ENCODE data around the gene ADGRL3.
"Not testable (repeated sequence)": the region's sequence is repeated elsewhere in the genome, so short reads cannot be mapped to it uniquely, and the experiment has no call there.

The ADGRL3 gene

DNA sequence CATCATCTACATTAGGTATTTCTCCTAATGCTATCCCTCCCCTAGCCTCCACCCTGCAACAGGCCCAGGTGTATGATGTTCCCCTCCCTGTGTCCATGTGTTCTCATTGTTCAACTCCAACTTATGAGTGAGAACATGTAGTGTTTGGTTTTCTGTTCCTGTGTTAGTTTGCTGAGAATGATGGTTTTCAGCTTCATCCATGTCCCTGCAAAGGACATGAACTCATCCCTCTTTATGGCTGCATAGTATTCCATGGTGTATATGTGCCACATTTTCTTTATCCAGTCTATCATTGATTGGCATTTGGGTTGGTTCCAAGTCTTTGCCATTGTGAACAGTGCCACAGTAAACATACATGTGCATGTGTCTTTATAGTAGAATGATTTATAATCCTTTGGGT, 7.0 kb downstream of the ADGRL3 start:
- DNase-seq, result not testable (repeated sequence)

DNA sequence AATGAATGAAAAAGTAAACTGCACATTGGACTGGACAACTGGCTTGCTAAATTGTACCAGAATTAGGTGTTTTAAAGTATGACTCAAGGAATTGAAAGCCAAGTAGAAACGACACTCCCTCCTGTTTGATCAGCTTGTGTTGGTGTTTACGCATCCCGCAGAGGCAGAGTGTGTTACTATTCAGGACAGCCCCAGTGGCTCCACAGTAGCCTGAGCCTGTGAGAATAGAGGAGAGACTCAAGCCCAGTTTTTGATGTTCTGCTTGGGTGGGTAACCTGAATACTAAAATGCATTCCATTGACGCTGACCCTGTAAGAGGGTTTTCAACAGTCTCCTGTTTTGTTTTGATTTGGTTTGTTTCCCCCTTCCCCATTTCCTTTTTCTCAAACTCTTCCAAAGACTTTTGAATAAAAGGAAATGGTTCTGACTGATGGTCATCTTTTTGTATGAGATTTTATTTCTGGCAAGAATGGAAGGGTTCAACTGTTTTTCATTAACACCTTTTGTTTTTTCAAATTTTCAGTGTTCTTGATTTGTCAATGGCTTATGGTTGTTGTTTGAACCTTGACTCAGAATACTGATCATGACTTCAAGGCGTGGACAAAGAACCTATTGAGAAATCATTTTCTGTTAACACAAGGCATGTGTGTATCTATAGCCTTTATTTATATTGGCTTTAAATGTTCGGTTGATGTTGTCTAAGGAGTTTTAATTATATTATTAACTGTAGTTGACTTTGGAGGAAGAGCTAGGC, 10.2 kb downstream of the ADGRL3 start:
- no peak for DNase-seq

DNA sequence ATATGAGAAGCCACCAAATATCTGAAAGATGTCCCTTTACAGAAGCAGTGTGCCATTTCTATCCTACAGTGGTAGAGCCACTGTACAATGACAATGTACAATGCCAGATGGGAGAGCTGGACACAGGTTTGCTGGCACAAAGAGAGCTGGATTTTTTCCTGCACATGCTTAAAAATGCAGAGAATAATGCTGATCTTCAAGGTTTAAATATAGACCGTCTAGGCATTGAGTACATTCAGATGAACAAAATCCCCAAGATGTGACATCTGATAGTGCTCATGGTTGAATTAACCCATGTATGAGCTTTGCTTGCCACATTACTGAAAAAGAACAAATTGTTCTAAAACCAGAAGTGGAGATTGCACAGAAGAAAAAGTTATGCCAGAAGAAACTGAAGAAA, 11.7 kb downstream of the ADGRL3 start:
- DNase-seq, result no peak

DNA sequence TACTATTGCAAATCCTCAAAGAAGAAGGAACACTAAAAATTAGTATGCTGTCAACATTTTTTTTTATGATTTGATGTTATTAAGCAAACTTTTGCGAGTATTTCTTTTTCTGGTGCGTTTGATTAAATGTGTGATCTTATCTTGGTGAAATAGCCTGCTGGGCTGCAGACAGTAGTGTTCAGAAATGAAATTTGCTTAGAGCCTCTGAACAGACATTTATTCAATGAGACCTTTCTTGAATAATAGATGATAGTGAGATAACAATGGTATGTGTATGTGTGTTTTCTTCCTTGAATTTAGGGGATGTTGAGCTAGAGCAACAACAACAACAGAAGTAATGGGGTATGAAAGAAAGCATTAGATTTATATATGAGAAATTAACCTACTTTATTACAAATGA, 12.7 kb downstream of the ADGRL3 start:
- DNase-seq, result no peak

DNA sequence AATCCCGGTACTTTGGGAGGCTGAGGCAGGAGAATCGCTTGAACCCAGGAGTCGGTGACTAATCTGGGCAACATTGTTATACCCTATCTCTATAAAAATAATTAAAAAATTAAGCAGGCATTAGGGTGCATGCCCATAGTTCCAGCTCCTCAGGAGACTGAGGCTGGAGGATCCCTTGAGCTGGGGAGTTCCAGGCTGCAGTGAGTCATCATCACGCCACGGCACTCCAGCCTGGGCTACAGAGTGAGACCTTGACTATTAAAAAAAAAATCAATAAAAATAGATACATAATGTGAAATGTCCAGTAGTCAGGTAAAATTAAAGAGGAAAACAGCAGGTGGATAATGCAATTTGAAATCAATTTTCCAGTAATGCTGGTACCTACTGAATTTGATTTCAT, 14.6 kb downstream of the ADGRL3 start:
- no peak for DNase-seq

DNA sequence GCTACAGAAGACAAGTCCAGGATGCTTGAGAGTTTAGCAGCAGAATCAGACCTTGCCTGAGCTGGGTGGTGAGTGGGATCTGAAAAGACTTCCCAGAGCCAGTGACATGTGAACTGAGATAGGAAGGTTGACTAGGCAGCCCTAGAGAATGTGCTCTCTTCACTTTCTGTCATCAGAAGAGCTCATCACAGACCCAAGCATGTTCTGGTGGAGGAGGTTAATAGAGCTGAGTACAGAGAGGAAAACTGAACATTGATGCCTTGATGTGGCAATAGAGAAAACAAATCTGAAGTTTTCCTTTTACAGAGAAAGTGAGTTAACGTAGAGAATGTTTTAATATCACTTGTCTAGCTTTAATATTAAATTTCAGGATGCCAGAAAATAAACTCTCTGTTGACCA, 17.1 kb downstream of the ADGRL3 start:
- DNase-seq, result no peak

DNA sequence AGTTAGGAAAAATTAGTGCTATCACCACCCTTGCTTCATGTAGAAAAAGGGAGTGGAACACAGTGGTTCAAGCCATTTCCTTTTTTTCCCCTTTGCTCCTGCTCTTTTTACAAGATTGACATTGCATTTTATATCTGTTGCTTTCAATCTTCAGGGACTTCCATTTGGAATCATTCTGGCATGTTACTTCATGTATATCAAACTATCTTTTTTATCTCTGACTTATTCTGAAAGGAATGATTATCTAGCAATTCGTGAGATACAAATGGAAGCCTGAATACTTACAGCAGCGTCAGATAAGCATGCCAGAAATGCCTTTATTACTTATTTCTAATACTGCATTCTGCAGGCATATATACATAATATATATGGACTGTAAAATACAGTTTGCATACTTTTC, 20.4 kb downstream of the ADGRL3 start:
- DNase-seq, result no peak

DNA sequence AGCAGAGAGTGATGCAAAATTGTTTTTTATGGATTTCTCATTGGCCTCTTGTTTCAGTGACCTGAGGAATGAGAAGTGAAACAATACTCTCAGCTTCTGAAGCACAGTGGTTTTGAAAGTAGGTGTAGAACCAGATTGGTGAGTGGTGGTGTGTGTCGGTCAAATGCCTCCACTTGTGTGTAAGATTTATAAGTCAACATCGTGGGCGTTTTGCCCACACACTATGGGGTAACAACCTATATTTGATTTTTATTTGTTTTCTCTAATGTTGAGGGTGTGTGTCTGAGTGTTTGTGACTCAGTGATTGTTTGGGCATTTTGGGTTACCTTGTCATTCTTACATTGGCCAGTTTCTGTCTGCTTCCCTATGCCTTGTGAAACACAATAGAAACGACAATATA, 23.3 kb downstream of the ADGRL3 start:
- no peak for DNase-seq

DNA sequence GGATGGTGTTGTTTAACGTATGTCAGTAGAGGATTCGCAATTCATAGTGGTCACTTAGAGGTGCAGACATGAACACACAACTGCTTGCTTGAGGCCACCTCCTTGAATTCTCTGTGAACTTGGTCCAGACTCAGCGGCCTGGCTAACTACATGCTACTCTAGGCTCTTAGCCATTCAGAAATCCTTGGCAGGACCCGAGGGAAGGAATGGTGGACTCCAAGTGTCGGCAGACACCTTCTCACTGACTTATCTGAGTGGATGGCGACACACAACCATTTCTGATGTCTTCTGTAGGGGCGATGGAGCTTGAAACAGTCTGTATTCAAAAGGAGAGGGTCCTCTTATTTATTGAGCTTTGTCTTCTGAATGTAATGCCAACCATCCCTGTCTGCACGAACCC, 24.4 kb downstream of the ADGRL3 start:
- no peak for DNase-seq

DNA sequence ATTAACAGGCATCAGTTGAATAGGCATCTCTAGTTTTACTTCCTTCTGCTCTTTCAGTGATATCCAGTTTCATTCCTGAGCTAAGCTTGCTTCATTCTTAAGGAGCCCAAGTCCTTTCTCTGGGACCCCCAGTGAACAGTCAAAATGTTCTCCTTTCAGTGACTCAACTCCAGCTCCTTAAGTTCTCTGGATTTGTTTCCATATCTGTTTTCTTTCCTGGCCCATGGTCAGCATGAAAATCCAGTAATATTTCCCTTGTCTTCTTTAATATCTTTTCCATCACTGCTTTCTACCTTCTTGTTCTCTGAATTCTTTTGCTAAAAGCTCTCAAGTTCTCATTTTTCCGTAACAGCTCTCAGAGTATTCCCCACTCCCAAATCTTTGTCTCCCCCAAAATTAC, 25.5 kb downstream of the ADGRL3 start:
- no peak for DNase-seq

DNA sequence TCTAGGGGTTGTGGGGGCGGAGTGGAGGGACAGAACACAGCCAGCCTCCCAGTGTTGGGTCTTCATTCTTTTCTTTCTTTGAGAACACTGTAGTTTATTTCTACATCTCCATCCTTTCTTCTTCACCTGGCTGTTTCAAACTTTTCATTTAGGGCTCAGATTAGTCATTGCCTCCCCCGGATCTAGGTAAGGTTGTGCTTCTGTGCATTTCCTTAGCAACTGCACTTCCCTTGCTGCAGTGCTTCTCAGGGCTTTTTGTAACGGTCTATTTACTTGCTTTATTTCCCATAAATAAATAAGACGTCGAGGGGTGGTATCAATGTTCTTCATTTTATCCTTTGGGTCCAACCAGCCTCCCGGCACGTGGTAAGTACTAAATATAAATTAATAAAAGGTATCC, 31.3 kb downstream of the ADGRL3 start:
- DNase-seq, result no peak

DNA sequence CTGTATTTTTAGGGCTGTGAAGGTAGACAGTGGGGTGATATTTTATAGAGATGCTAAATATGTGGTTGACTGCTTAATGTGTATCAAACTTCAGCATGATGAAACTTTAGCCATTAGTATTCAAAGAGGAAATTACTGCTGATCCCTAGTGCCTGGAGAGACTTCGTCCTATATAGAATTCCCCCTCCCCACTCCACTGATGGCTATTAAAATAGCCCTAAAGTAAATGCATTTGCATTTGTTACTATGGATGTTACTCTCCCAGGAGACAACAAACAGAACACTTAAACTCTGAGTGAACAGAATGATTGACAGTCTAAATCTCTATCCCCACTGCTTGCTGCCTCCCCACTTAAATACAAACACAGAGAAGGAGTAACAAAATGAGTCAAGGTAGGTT, 39.1 kb downstream of the ADGRL3 start:
- DNase-seq, result no peak

DNA sequence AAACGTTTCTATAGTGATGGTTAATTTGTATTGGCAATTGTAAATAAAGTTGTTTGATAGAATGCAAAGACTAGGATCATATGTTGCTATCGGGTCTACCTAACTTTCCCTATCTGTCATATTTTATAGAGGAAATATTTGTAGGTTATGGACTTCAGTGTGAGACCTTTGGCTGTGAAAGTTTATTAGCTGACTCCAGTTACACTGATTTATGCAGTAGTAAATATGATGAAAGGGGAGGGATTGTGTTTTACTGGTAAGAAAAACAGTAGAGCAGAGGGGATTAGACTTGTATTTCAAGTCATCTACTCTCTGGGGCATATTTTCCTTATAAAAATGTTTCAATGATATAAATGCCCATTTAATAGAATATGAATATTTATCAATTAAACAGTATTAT, 43.8 kb downstream of the ADGRL3 start:
- no peak for DNase-seq

DNA sequence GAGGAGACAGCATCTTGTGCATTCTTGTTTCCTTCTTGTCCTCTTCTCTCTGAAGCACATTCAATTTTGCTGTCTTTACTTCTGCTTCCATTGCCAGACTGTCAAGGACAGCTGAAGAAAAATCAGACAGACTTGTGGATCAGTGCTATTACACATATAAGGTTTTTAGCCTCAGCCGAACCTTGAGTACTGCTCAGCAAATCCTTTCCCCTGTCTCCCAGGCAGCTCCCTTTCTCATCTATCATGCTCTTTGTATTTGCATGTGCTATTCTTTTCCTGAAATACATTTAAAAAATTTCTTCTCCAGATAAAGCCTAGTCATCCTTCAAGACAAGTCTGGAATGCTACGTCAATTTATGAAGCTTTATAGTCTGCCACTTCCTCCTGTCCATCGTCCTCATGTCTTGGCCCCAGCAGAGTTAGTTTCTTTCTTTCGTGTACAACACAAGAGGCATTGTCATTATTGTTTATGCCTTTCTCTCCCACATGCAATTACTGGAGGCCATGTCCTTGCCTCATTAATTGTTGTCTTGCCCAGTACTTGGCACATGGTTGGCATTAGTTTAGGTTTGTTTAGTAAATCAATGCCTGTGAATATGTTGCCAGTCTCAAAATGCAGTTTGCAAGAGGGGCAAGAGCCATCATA, 45.1 kb downstream of the ADGRL3 start:
- no peak for DNase-seq

DNA sequence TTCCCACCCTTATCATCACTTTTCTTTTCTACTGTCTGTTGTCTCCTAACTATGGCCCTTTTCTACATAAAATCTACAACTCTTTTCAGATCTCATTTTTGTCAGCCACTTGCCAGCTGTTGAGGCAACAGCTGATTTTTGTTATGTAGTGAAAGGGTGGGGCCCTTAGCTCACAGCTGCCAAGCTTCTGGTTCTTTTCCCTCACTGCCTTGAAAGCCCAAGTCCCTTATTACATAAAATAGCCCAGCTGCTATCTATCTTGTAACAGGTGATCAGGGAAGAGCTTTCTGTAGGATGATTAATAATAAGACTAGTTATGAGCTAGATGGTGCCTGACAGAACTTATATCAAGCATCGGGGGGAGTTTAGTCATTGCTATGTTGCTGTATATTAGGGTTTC, 45.9 kb downstream of the ADGRL3 start:
- no peak for DNase-seq

DNA sequence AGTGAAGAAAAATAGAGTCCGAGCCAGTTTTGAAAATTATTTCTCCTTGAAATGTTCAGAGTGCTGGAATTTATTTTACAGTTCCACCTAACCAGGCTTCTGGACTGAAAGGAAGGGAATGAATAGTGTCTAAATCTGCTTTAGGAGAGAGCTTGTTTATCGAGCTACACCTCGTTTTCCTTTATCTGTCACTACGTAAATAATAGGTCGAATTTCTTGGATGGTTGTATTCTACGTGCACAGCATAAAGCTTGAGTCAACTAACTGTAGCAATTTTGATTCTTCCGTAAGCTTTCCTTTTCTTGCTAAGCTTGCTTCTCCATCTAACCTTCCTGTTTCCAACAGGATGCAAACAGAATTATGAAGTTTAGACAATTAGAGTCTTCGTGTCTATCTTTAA, 48.6 kb downstream of the ADGRL3 start:
- DNase-seq, result no peak

DNA sequence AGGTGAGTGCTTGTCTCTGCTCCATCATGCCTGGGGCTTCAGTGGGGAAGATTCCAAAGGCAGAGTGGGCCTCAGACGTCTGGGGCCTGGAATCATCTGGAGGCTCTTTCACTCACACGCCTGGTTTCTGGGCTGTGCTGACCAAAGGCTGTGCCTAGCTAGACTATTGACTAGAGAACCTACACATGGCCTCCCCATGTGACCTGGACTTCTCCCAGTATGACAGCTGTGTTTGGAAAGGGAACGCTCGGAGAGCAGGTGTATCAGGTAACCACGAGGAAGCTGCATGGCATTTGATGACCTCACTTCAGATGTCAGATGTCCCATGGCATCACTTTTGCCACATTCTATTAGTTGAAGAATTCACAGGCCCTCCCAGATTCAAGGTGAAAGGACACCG, 51.0 kb downstream of the ADGRL3 start:
- peak; percentile 4 for DNase-seq

DNA sequence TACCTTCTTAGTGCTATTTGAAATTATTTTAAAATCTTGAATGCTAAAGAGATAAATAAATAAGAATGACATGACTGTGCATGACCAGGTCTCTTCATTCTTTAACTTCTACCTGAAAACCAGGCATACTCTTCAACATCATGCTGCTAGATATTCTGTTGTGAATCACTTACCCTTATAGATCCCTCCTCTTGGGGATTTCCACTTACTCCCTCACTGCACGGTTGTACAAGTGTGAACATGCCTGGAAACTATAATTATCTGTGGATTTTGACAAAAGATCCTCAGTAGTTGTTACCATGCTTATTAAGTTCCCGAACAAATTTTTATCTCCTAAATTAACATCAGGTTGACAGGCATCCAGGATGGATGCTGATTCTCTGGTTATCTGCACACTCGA, 54.3 kb downstream of the ADGRL3 start:
- DNase-seq, result no peak

DNA sequence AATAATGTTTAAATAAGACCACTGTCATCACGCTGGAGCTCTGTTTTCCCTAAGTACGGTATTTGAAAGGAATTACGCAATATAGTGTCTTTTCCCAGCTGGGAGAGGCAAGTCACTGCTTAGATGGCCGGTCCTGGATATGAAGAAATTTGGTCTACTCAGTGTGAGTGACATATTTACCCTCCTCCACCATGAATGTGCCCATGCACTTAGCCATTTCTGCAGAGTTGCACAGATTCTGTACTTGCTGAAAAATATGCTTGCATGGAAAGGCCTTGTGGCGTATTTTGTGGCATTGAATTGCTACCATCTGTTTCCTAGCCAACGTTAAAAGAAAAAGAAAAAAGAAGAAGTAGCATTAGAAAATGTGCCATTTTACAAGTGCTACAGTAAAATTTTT, 73.1 kb downstream of the ADGRL3 start:
- DNase-seq, result no peak

DNA sequence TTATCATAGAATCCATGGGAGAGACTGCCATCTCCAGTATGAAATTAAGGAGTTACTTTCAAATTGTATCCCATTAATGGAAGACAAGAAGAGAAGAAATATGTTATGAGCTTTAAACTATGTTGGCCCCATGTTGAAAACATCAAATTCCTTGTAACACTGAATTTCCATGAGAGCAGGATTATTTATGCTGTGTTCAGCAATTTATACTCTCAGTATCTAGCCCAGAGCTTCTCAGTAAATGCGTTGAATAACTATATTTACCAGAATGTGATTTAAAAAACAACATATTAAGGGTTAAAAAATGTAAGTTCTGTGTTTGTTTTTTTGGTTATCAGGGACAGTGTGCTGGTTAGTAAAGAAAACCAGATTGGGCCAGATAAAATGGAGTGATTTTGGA, 74.2 kb downstream of the ADGRL3 start:
- no peak for DNase-seq

DNA sequence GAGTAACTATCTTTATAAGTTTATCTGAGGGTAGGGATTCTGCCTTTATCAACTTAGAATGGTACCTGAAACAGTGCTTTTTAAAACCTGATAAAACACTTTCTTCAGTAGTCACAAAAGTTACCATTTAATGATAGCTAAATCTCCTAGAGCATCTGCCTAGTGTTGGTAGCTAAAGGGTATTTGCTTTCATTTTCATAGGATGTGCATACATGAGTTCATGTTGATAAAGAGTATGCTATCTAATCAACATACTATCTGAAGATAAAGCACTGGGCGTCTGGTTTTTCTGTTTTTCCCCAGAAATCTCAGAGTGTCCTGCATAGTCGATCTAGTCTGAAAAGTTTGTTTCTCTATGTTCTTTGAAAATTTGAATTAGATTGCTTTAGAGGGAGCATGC, 75.1 kb downstream of the ADGRL3 start:
- DNase-seq, result no peak

DNA sequence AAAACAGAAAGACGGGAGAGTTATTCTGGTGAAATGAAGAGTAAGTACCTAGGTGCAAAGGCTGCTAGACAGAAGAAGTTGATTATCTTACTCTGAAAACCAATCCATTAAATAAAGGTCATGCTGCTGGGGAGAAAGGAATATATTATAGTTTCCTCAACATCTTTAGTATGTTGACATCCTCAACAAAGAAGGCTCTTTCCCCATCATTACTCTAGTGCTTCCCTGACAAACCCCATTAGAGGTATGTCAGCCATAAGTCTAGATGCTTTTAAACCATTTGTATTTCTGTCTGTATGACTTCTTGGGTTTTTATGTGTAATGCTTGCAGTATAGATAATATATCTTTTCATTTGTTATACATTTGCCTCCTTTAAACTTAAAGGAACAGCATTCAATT, 75.9 kb downstream of the ADGRL3 start:
- no peak for DNase-seq

DNA sequence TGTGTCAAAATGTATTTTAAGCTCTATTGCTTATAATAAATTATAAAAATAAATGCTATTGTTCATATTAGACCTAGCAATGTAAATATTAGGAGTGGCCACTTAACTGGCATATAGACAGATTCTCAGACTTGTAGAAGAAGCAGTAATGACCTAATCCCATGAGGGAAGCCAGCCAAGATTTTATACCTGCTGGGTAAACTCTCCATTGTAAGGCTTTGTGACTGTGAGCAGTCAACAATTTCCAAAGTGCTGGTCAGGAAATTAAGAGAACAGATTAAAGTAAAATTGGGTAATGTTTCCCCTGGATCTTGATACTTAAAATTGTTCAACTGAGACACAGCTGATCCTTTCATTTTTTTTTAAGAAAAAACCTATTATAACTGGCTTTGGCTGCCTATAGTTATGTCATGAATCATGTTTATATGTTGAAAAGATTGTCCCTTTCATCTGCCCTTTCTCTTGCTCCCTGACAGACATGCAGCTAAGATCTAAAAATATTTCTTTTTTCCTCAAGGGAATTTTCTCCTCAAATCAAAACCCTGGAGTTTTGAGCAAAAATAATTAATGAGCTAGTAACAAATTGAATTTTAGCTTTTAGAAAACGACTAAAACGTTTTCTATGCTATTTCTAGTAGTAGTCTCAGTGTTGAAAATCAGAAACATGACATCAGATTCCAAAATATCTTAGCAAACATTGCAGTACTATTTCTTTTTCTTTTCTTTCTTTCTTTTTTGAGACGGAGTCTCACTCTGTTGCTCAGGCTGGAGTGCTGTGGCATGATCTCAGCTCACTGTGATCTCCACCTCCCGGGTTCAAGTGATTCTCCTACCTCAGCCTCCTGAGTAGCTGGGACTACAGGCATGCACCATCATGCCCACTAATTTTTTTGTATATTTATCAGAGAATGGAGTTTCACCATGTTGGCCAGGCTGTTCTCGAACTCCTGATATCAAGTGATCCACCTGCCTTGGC, 77.9 kb downstream of the ADGRL3 start:
- no peak for DNase-seq

DNA sequence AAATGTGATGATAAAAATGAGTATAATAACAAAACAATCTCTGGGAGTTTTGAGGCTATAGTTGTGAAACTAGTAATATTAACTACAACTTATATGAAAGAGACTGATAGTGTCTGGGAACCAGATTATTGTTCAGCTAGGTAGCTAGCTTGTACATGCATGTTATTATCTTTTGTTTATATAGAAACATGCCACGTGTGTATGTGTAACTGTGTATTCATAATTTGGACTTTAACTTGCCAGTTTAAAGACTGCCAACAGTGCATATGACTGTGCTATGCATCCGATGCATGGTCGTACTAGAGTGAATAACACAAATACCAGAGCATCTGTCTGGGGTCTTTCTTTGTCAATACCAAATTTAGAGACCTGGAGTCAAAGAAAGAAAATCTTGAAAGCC, 92.2 kb downstream of the ADGRL3 start:
- no peak for DNase-seq
